ENCODE measurements around the gene SYS1.

SYS1 gene

GRCh38 chr20:45362804-45363610, at the start of gene SYS1:
SYS1 (plus strand) TSS chr20:45363156; CDS start chr20:45363532, 376 bp downstream.
- Histone ChIP-seq H2AFZ (peak within 1 kb of the TSS; percentile 91), H3K9me3 (ENCODE audit: control insufficient read depth, low read length) (no peaks in the 10 kb centered on the region), H3K27ac (peak within 1 kb of the TSS; percentile 97), H3K27me3 (ENCODE audit: control insufficient read depth, insufficient read depth, low read length) (no peaks in the 10 kb centered on the region), H3K79me2 (peaks cover 7% of the 10 kb centered on the region), H3K4me1 (peaks cover 4% of the 10 kb centered on the region), H3K4me2 (ENCODE audit: low read length) (peak within 1 kb of the TSS; percentile 91), H3K36me3 (ENCODE audit: control insufficient read depth, insufficient read depth, low read length) (no peaks in the 10 kb centered on the region), H3K9ac (peak within 1 kb of the TSS; percentile 56), H3K4me3 (ENCODE audit: low read depth, low read length) (peak within 1 kb of the TSS; percentile 94)
- peak; percentile 95 for TF ChIP-seq CTCF (IDR thresholded peaks at IDR 0.05)

- Histone ChIP-seq H3K9ac (no peak overlapping the region), H3K9me3 (ENCODE audit: control insufficient read depth, low read length) (no peaks in the 10 kb centered on the region), H3K36me3 (ENCODE audit: control insufficient read depth, insufficient read depth, low read length) (no peaks in the 10 kb centered on the region), H3K4me3 (ENCODE audit: low read depth, low read length) (no peak overlapping the region), H3K27ac (no peak overlapping the region), H3K27me3 (ENCODE audit: control insufficient read depth, insufficient read depth, low read length) (no peaks in the 10 kb centered on the region), H3K79me2 (no peaks in the 10 kb centered on the region), H2AFZ (no peak overlapping the region), H3K4me2 (ENCODE audit: low read length) (no peak overlapping the region), H3K4me1 (no peaks in the 10 kb centered on the region)
- TF ChIP-seq CTCF (IDR thresholded peaks at IDR 0.05), result no peak
These were observed 49.0 kb upstream of the SYS1 start for GRCh38 chr20:45313943-45314342.

GRCh38 chr20:45315672-45316071, 47.3 kb upstream of the SYS1 start:
- H2AFZ ChIP-seq, result no peak overlapping the region
- TF ChIP-seq CTCF (IDR thresholded peaks at IDR 0.05), result no peak
- H3K9ac ChIP-seq, result no peak overlapping the region
- H3K79me2 ChIP-seq, result no peaks in the 10 kb centered on the region
- no peaks in the 10 kb centered on the region for H3K4me1 ChIP-seq
- no peaks in the 10 kb centered on the region for H3K27me3 ChIP-seq (ENCODE audit: control insufficient read depth, insufficient read depth, low read length)
- no peak overlapping the region for H3K4me3 ChIP-seq (ENCODE audit: low read depth, low read length)
- H3K27ac ChIP-seq, result no peak overlapping the region
- H3K4me2 ChIP-seq (ENCODE audit: low read length), result no peak overlapping the region
- no peaks in the 10 kb centered on the region for H3K9me3 ChIP-seq (ENCODE audit: control insufficient read depth, low read length)
- H3K36me3 ChIP-seq (ENCODE audit: control insufficient read depth, insufficient read depth, low read length), result no peaks in the 10 kb centered on the region

- Histone ChIP-seq H3K4me2 (ENCODE audit: low read length) (no peak overlapping the region), H3K4me3 (ENCODE audit: low read depth, low read length) (no peak overlapping the region), H3K36me3 (ENCODE audit: control insufficient read depth, insufficient read depth, low read length) (no peaks in the 10 kb centered on the region), H2AFZ (no peak overlapping the region), H3K9me3 (ENCODE audit: control insufficient read depth, low read length) (no peaks in the 10 kb centered on the region), H3K9ac (no peak overlapping the region), H3K4me1 (no peaks in the 10 kb centered on the region), H3K79me2 (no peaks in the 10 kb centered on the region), H3K27ac (no peak overlapping the region), H3K27me3 (ENCODE audit: control insufficient read depth, insufficient read depth, low read length) (no peaks in the 10 kb centered on the region)
- TF ChIP-seq CTCF (IDR thresholded peaks at IDR 0.05), result no peak
These were observed 46.5 kb upstream of the SYS1 start for GRCh38 chr20:45316150-45317080.
